Activated T-cell treated with anti-CD3 and anti-CD28 coated beads, Interleukin-2, amount 50 U/mL, for 24 hours (primary cell): ENCODE measurements around the gene PCDH17.

Experiments
- DNase-seq: peaks from one replicate; pipeline ENCODE4 v3.0.0-alpha.2; 2020
- H3K27ac Mint-ChIP-seq: 2 replicates; pipeline ENCODE4 v1.8.0; 2020; ENCODE audit warnings: mild to moderate bottlenecking, mixed read lengths
- H3K27me3 Mint-ChIP-seq: 2 replicates; pipeline ENCODE4 v1.8.0; 2020; ENCODE audit warnings: mixed read lengths
- H3K36me3 Mint-ChIP-seq: 2 replicates; pipeline ENCODE4 v1.8.0; 2020; ENCODE audit warnings: low read depth, mixed read lengths
- H3K4me1 Mint-ChIP-seq: 2 replicates; pipeline ENCODE4 v1.8.0; 2020; ENCODE audit warnings: low read depth, mixed read lengths
- H3K4me3 Mint-ChIP-seq: 2 replicates; pipeline ENCODE4 v1.8.0; 2020; ENCODE audit warnings: mild to moderate bottlenecking, moderate library complexity, mixed read lengths
- H3K9me3 Mint-ChIP-seq: 2 replicates; pipeline ENCODE4 v1.8.0; 2020; ENCODE audit warnings: mixed read lengths

The PCDH17 gene

DNA sequence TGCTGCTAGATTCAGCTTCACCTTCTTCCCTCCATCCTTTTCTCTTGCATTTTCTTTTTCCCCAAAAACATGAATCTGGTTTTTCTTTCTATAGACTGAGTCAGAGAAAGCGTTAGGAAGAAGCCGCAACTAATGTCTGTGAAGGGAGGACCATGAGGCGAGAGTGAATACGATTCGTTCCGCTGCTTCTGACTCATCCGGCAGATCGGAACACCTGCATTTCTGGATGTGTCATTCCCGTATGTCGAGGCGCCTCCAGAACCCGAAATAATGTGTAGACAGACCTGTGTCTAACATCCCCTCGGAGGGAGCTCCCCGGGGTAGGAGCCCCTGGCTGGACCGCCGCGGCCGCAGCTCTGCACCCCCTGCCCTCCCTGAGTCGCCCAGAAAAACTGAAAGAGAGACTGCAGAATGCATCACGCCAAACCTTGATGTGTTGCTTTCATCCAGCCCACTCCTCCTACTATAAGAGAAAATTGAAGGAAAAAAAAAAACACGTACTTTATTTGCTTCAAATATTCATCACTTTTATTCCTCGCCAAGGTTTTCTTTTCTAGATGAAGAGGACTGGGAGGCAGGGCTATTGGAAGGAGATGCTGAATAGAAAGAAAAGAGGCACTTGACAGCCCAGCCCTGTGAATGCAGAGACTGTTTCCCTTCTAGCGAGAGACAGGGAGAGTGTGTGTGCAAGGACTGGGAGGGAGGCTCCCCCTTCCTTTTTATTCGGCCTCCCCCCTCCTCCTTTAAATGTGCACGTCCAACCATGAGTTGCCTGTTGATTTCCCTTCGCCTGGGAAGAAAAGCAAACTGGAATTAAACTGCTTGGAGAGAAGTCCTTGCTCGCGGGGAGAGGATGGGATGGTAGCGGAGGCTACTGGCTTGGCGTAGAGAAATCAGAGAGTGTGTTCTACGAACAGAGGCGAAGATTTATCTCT, 616 bp upstream of the PCDH17 start:
- DNase-seq, result peak; percentile 28
- Mint-ChIP-seq H3K9me3 (peaks cover 2% of the 10 kb centered on the region), H3K4me3 (peak overlapping the region; percentile 69), H3K27me3 (peaks cover 75% of the 10 kb centered on the region), H3K27ac (peak overlapping the region; percentile 6), H3K4me1 (peaks cover 51% of the 10 kb centered on the region), H3K36me3 (peaks cover 10% of the 10 kb centered on the region)

DNA sequence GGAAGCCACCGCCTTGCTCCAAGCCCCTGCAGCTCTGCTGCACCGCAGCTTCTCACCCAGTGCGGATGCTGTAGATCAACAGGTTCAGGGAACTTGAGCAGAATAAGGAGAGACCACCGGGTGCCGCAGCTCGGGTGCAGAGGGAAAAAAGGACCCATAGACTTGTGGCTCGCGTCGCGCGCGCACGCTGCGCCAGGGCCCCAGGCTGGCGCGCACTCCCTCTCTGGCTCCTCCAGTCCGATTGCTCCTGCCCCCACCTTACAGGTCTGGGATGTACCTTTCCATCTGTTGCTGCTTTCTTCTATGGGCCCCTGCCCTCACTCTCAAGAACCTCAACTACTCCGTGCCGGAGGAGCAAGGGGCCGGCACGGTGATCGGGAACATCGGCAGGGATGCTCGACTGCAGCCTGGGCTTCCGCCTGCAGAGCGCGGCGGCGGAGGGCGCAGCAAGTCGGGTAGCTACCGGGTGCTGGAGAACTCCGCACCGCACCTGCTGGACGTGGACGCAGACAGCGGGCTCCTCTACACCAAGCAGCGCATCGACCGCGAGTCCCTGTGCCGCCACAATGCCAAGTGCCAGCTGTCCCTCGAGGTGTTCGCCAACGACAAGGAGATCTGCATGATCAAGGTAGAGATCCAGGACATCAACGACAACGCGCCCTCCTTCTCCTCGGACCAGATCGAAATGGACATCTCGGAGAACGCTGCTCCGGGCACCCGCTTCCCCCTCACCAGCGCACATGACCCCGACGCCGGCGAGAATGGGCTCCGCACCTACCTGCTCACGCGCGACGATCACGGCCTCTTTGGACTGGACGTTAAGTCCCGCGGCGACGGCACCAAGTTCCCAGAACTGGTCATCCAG, 964 bp downstream of the PCDH17 start:
- H3K27ac Mint-ChIP-seq, result no peak overlapping the region
- peaks cover 2% of the 10 kb centered on the region for H3K9me3 Mint-ChIP-seq
- peaks cover 10% of the 10 kb centered on the region for H3K36me3 Mint-ChIP-seq
- peak; percentile 35 for DNase-seq
- peaks cover 72% of the 10 kb centered on the region for H3K27me3 Mint-ChIP-seq
- H3K4me3 Mint-ChIP-seq, result peak overlapping the region; percentile 69
- H3K4me1 Mint-ChIP-seq, result peaks cover 51% of the 10 kb centered on the region

DNA sequence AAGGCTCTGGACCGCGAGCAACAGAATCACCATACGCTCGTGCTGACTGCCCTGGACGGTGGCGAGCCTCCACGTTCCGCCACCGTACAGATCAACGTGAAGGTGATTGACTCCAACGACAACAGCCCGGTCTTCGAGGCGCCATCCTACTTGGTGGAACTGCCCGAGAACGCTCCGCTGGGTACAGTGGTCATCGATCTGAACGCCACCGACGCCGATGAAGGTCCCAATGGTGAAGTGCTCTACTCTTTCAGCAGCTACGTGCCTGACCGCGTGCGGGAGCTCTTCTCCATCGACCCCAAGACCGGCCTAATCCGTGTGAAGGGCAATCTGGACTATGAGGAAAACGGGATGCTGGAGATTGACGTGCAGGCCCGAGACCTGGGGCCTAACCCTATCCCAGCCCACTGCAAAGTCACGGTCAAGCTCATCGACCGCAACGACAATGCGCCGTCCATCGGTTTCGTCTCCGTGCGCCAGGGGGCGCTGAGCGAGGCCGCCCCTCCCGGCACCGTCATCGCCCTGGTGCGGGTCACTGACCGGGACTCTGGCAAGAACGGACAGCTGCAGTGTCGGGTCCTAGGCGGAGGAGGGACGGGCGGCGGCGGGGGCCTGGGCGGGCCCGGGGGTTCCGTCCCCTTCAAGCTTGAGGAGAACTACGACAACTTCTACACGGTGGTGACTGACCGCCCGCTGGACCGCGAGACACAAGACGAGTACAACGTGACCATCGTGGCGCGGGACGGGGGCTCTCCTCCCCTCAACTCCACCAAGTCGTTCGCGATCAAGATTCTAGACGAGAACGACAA, 1.8 kb downstream of the PCDH17 start:
- Mint-ChIP-seq H3K4me1 (peaks cover 51% of the 10 kb centered on the region), H3K36me3 (peaks cover 10% of the 10 kb centered on the region), H3K9me3 (peaks cover 2% of the 10 kb centered on the region), H3K27me3 (peaks cover 66% of the 10 kb centered on the region), H3K4me3 (no peak overlapping the region), H3K27ac (no peak overlapping the region)
- DNase-seq, result peak; percentile 31

DNA sequence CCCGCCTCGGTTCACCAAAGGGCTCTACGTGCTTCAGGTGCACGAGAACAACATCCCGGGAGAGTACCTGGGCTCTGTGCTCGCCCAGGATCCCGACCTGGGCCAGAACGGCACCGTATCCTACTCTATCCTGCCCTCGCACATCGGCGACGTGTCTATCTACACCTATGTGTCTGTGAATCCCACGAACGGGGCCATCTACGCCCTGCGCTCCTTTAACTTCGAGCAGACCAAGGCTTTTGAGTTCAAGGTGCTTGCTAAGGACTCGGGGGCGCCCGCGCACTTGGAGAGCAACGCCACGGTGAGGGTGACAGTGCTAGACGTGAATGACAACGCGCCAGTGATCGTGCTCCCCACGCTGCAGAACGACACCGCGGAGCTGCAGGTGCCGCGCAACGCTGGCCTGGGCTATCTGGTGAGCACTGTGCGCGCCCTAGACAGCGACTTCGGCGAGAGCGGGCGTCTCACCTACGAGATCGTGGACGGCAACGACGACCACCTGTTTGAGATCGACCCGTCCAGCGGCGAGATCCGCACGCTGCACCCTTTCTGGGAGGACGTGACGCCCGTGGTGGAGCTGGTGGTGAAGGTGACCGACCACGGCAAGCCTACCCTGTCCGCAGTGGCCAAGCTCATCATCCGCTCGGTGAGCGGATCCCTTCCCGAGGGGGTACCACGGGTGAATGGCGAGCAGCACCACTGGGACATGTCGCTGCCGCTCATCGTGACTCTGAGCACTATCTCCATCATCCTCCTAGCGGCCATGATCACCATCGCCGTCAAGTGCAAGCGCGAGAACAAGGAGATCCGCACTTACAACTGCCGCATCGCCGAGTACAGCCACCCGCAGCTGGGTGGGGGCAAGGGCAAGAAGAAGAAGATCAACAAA, 2.6 kb downstream of the PCDH17 start:
- DNase-seq, result peak; percentile 27

DNA sequence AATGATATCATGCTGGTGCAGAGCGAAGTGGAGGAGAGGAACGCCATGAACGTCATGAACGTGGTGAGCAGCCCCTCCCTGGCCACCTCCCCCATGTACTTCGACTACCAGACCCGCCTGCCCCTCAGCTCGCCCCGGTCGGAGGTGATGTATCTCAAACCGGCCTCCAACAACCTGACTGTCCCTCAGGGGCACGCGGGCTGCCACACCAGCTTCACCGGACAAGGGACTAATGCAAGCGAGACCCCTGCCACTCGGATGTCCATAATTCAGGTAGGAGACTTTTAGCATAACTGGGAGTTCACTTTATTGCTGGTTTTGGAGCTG, 3.3 kb downstream of the PCDH17 start:
- H3K9me3 Mint-ChIP-seq, result peaks cover 2% of the 10 kb centered on the region
- H3K4me3 Mint-ChIP-seq, result no peak overlapping the region
- no peak overlapping the region for H3K27ac Mint-ChIP-seq
- H3K4me1 Mint-ChIP-seq, result peaks cover 37% of the 10 kb centered on the region
- DNase-seq, result no peak
- peaks cover 10% of the 10 kb centered on the region for H3K36me3 Mint-ChIP-seq
- peaks cover 51% of the 10 kb centered on the region for H3K27me3 Mint-ChIP-seq

More for the DNA sequence above, 2.6 kb downstream of the PCDH17 start:
- H3K27me3 Mint-ChIP-seq, result peaks cover 57% of the 10 kb centered on the region
- no peak overlapping the region for H3K4me3 Mint-ChIP-seq
- H3K36me3 Mint-ChIP-seq, result peaks cover 10% of the 10 kb centered on the region
- no peak overlapping the region for H3K27ac Mint-ChIP-seq
- peaks cover 43% of the 10 kb centered on the region for H3K4me1 Mint-ChIP-seq
- H3K9me3 Mint-ChIP-seq, result peaks cover 2% of the 10 kb centered on the region

DNA sequence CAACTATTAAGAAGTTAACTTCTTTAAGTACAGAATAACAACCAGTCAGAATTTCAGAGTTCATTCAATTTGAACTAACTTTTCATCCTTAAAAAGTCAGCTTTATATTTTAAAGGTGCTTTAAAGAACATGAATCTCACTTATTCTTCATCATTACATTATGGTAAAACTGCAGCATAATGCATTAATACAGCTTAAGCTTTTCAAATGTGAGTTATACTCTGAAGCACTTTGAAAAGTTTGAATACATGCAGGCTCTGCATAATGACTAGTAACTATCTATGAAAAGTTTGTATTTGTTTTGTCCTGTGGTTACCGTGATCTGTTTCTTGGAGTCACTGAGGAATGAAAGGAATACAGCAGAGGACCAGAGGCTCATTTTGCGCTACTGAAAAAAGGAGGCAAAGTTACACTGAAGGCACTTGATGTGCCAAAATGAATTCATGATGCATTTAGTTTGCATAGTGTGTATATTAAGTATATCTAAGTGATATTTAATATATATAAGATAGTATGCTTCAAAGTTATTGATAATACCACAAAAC, 4.1 kb downstream of the PCDH17 start:
- peaks cover 2% of the 10 kb centered on the region for H3K9me3 Mint-ChIP-seq
- no peak overlapping the region for H3K27ac Mint-ChIP-seq
- peaks cover 10% of the 10 kb centered on the region for H3K36me3 Mint-ChIP-seq
- no peak for DNase-seq
- peaks cover 30% of the 10 kb centered on the region for H3K4me1 Mint-ChIP-seq
- peaks cover 43% of the 10 kb centered on the region for H3K27me3 Mint-ChIP-seq
- H3K4me3 Mint-ChIP-seq, result no peak overlapping the region

DNA sequence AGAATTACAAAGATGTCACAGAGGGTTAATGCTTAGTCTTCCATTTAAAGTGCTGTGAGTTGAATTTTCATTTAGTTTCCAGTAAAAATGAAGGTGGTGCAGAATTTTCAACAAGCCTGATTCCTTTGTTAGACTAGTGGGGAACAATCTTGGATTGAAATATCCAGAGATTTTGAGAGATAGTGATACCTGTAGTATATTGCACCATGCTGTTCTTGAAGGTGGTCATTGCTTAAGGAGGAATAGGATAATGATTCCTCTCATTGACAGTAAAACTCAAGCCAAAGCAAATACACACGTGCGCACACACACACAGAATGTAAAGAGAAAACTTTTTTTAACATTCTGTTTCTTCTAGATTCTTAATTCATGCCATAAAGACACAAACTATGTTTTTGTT, 5.3 kb downstream of the PCDH17 start:
- Mint-ChIP-seq H3K9me3 (peaks cover 2% of the 10 kb centered on the region), H3K27ac (no peak overlapping the region), H3K36me3 (peaks cover 9% of the 10 kb centered on the region), H3K4me1 (peaks cover 18% of the 10 kb centered on the region), H3K4me3 (no peak overlapping the region), H3K27me3 (peaks cover 31% of the 10 kb centered on the region)
- DNase-seq, result no peak

DNA sequence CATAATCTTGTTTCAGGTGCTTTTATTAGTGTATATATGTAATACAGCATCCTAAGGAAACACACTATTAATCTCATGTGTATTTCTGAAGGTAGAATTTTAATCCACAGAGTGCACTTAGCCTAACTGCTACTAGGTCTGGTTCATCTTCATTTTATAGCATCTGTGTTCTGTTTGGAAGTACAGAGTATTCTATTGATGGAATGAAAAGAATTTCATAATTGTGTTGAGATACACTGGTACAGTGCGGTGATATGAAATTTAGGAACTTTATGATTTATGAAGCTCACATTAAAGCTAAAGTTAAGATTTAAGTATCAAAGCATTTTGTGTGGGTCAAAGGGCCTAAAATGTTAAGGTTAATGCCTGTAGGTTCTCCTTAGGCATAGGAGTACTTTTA, 6.0 kb downstream of the PCDH17 start:
- H3K4me1 Mint-ChIP-seq, result peaks cover 12% of the 10 kb centered on the region
- peaks cover 2% of the 10 kb centered on the region for H3K9me3 Mint-ChIP-seq
- no peak overlapping the region for H3K27ac Mint-ChIP-seq
- no peak overlapping the region for H3K4me3 Mint-ChIP-seq
- no peak for DNase-seq
- H3K27me3 Mint-ChIP-seq, result peaks cover 24% of the 10 kb centered on the region
- H3K36me3 Mint-ChIP-seq, result peaks cover 6% of the 10 kb centered on the region

DNA sequence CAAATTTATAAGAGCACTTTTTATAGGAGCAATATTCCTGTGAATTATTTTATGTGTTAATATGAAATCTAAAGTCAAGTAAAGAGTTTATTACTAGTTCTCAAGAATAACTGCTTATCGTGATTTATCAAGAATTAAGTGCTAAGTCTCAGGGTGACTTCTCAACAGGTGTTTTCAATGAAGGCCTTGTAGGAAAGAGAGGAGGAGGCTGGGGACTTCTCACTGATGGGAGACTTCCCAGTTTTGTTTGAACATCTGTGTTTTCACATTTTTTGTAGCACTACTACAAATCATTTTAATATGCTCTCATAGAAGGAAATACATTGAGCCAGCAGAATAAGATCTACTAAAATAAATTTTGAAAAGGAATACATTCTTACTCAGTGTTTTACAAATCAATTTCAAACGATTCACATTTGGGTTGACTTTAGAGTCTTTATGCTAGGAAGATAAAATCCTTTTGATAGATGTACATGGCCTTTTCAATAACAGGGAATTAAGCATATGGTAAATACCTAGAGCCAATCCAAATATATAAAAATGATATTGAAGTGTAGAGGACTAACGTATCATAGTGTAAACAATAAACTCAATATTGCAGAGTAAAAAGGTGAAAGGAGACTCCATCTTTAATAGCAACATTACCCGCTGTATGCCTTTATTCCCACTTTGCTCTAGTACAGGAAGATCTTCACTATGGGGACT, 6.8 kb downstream of the PCDH17 start:
- Mint-ChIP-seq H3K36me3 (peaks cover 5% of the 10 kb centered on the region), H3K27ac (no peak overlapping the region), H3K4me3 (no peak overlapping the region), H3K4me1 (peaks cover 8% of the 10 kb centered on the region), H3K9me3 (peaks cover 2% of the 10 kb centered on the region), H3K27me3 (peaks cover 16% of the 10 kb centered on the region)
- DNase-seq, result no peak

DNA sequence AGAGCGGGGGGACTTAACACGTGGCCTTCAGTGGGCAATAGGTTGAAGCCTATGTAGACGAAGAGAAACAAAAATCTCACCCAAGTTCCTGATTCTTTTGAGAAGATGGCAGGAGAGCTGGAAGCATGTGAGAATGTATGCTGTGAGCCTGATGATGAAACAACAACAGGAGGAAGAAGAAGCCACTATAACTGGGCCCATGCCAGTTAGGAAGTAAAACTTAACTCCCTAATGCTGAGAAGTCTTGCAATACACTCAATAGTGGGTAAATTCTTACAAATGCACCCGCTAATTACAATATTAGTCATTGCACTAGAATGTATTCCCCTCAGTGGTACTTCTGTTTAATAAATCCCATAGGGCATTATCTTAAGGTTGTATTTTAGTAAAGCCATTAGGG, 9.1 kb downstream of the PCDH17 start:
- H3K27ac Mint-ChIP-seq, result no peak overlapping the region
- H3K4me3 Mint-ChIP-seq, result no peak overlapping the region
- H3K36me3 Mint-ChIP-seq, result no peaks in the 10 kb centered on the region
- no peaks in the 10 kb centered on the region for H3K27me3 Mint-ChIP-seq
- H3K4me1 Mint-ChIP-seq, result no peaks in the 10 kb centered on the region
- DNase-seq, result no peak
- H3K9me3 Mint-ChIP-seq, result no peaks in the 10 kb centered on the region

DNA sequence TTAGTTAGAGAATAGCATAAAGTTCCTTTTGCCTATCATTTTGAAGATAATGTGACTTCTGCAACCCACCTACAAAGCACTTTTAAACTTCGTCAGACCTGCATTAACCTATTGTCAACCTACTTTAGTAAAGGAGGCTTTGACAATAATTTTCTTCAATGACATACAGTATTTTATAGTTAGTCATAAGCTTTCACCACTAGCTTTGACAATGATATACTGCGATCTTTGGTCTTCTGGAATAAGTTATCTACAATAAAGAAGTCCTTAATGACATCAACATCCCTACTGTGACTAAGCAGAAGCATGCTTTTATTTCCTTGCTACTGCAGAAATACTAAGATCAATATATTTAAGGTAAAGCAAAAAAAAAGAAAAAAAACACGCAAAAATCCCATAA, 9.5 kb downstream of the PCDH17 start:
- Mint-ChIP-seq H3K4me3 (no peak overlapping the region), H3K4me1 (no peaks in the 10 kb centered on the region), H3K36me3 (no peaks in the 10 kb centered on the region), H3K27me3 (no peaks in the 10 kb centered on the region), H3K9me3 (no peaks in the 10 kb centered on the region), H3K27ac (no peak overlapping the region)
- no peak for DNase-seq

DNA sequence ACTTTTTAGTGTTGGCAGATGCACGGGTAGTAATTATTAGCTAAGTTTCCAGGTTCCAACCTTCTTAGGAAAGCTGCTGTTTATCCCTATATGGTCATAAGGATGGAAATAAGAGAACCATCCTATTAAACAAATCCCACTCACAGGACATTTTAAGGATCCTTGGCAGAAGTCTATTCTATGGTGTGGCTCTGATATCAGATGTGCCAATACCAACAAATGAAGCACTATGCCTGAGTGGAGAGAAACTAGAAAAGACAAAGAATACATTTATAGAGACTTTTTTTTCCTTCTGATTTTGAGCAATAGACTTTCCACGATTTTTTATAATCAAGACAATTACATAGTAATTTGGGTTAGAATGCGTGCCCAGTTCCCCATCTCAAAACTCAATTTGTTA, 12.6 kb downstream of the PCDH17 start:
- Mint-ChIP-seq H3K36me3 (no peaks in the 10 kb centered on the region), H3K27me3 (no peaks in the 10 kb centered on the region)

More for the DNA sequence above, 12.6 kb downstream of the PCDH17 start:
- Mint-ChIP-seq H3K27ac (no peak overlapping the region), H3K9me3 (no peaks in the 10 kb centered on the region), H3K4me1 (no peaks in the 10 kb centered on the region), H3K4me3 (no peak overlapping the region)
- DNase-seq, result no peak
